ENCODE data around the gene ZBED5.
"Not testable (repeated sequence)": the region's sequence is repeated elsewhere in the genome, so short reads cannot be mapped to it uniquely, and the experiment has no call there.

ZBED5 gene

GRCh38 chr11:10856689-10857458 lies 979 bp downstream of the ZBED5 start:
- Histone ChIP-seq H3K9ac (ENCODE audit: low read length) (peak overlapping the region; percentile 98), H3K36me3 (ENCODE audit: insufficient read depth, low read length) (peaks cover 29% of the 10 kb centered on the region), H3K4me1 (ENCODE audit: insufficient read depth, low read length) (peaks cover 36% of the 10 kb centered on the region), H3K27me3 (ENCODE audit: control insufficient read depth in 1 of 2, insufficient read depth in 2 of 2, low read length in 2 of 2) (no peaks in the 10 kb centered on the region), H3K27ac (ENCODE audit: low read depth, low read length) (peak overlapping the region; percentile 99), H3K4me3 (ENCODE audit: low read depth in 1 of 2, low read length in 2 of 2) (peak overlapping the region; percentile 77 to 98), H3K9me3 (ENCODE audit: low read length) (no peaks in the 10 kb centered on the region)

- no peak overlapping the region for H3K27ac ChIP-seq (ENCODE audit: low read depth, low read length)
- H3K4me1 ChIP-seq (ENCODE audit: insufficient read depth, low read length) = peaks cover 30% of the 10 kb centered on the region
These were observed 2.6 kb downstream of the ZBED5 start for GRCh38 chr11:10855295-10855694.

GRCh38 chr11:10847960-10848860 lies 9.6 kb downstream of the ZBED5 start:
- no peak overlapping the region for H3K4me3 ChIP-seq (ENCODE audit: low read depth in 1 of 2, low read length in 2 of 2)
- H3K27ac ChIP-seq (ENCODE audit: low read depth, low read length) = no peak overlapping the region
- no peaks in the 10 kb centered on the region for H3K27me3 ChIP-seq (ENCODE audit: control insufficient read depth in 1 of 2, insufficient read depth in 2 of 2, low read length in 2 of 2)
- no peak overlapping the region for H3K9ac ChIP-seq (ENCODE audit: low read length)
- peaks cover 17% of the 10 kb centered on the region for H3K36me3 ChIP-seq (ENCODE audit: insufficient read depth, low read length)
- H3K4me1 ChIP-seq (ENCODE audit: insufficient read depth, low read length) = peaks cover 13% of the 10 kb centered on the region
- no peaks in the 10 kb centered on the region for H3K9me3 ChIP-seq (ENCODE audit: low read length)

More at GRCh38 chr11:10855295-10855694, 2.6 kb downstream of the ZBED5 start:
- H3K27me3 ChIP-seq (ENCODE audit: control insufficient read depth in 1 of 2, insufficient read depth in 2 of 2, low read length in 2 of 2) = no peaks in the 10 kb centered on the region
- no peaks in the 10 kb centered on the region for H3K9me3 ChIP-seq (ENCODE audit: low read length)
- H3K9ac ChIP-seq (ENCODE audit: low read length) = no peak overlapping the region
- H3K4me3 ChIP-seq (ENCODE audit: low read depth in 1 of 2, low read length in 2 of 2) = no peak overlapping the region
- peaks cover 34% of the 10 kb centered on the region for H3K36me3 ChIP-seq (ENCODE audit: insufficient read depth, low read length)

GRCh38 chr11:10846660-10847059 lies 11.2 kb downstream of the ZBED5 start:
- peaks cover 13% of the 10 kb centered on the region for H3K4me1 ChIP-seq (ENCODE audit: insufficient read depth, low read length)
- H3K9me3 ChIP-seq (ENCODE audit: low read length) = no peaks in the 10 kb centered on the region
- no peaks in the 10 kb centered on the region for H3K27me3 ChIP-seq (ENCODE audit: control insufficient read depth in 1 of 2, insufficient read depth in 2 of 2, low read length in 2 of 2)
- no peak overlapping the region for H3K9ac ChIP-seq (ENCODE audit: low read length)
- H3K36me3 ChIP-seq (ENCODE audit: insufficient read depth, low read length) = peaks cover 3% of the 10 kb centered on the region
- no peak overlapping the region for H3K27ac ChIP-seq (ENCODE audit: low read depth, low read length)
- H3K4me3 ChIP-seq (ENCODE audit: low read depth in 1 of 2, low read length in 2 of 2) = no peak overlapping the region

- no peaks in the 10 kb centered on the region for H3K9me3 ChIP-seq (ENCODE audit: low read length)
- H3K27ac ChIP-seq (ENCODE audit: low read depth, low read length) = no peak overlapping the region
- H3K9ac ChIP-seq (ENCODE audit: low read length) = no peak overlapping the region
- H3K27me3 ChIP-seq (ENCODE audit: control insufficient read depth in 1 of 2, insufficient read depth in 2 of 2, low read length in 2 of 2) = no peaks in the 10 kb centered on the region
- H3K36me3 ChIP-seq (ENCODE audit: insufficient read depth, low read length) = no peaks in the 10 kb centered on the region
- H3K4me1 ChIP-seq (ENCODE audit: insufficient read depth, low read length) = peaks cover 13% of the 10 kb centered on the region
- no peak overlapping the region for H3K4me3 ChIP-seq (ENCODE audit: low read depth in 1 of 2, low read length in 2 of 2)
These were observed 12.3 kb downstream of the ZBED5 start for GRCh38 chr11:10845589-10845988.

GRCh38 chr11:10844796-10845195 lies 13.1 kb downstream of the ZBED5 start:
- Histone ChIP-seq H3K27ac (ENCODE audit: low read depth, low read length) (no peak overlapping the region), H3K4me1 (ENCODE audit: insufficient read depth, low read length) (peaks cover 13% of the 10 kb centered on the region), H3K4me3 (ENCODE audit: low read depth in 1 of 2, low read length in 2 of 2) (no peak overlapping the region), H3K36me3 (ENCODE audit: insufficient read depth, low read length) (no peaks in the 10 kb centered on the region), H3K27me3 (ENCODE audit: control insufficient read depth in 1 of 2, insufficient read depth in 2 of 2, low read length in 2 of 2) (no peaks in the 10 kb centered on the region), H3K9ac (ENCODE audit: low read length) (no peak overlapping the region), H3K9me3 (ENCODE audit: low read length) (no peaks in the 10 kb centered on the region)

- no peak overlapping the region for H3K9ac ChIP-seq (ENCODE audit: low read length)
- peaks cover 13% of the 10 kb centered on the region for H3K4me1 ChIP-seq (ENCODE audit: insufficient read depth, low read length)
- no peak overlapping the region for H3K27ac ChIP-seq (ENCODE audit: low read depth, low read length)
- H3K27me3 ChIP-seq (ENCODE audit: control insufficient read depth in 1 of 2, insufficient read depth in 2 of 2, low read length in 2 of 2) = no peaks in the 10 kb centered on the region
- H3K9me3 ChIP-seq (ENCODE audit: low read length) = no peaks in the 10 kb centered on the region
- no peak overlapping the region for H3K4me3 ChIP-seq (ENCODE audit: low read depth in 1 of 2, low read length in 2 of 2)
- no peaks in the 10 kb centered on the region for H3K36me3 ChIP-seq (ENCODE audit: insufficient read depth, low read length)
These were observed 13.5 kb downstream of the ZBED5 start for GRCh38 chr11:10844356-10844755.

- Histone ChIP-seq H3K9me3 (ENCODE audit: low read length) (no peaks in the 10 kb centered on the region), H3K36me3 (ENCODE audit: insufficient read depth, low read length) (no peaks in the 10 kb centered on the region), H3K4me3 (ENCODE audit: low read depth in 1 of 2, low read length in 2 of 2) (no peak overlapping the region), H3K9ac (ENCODE audit: low read length) (no peak overlapping the region), H3K27ac (ENCODE audit: low read depth, low read length) (no peak overlapping the region), H3K4me1 (ENCODE audit: insufficient read depth, low read length) (no peaks in the 10 kb centered on the region), H3K27me3 (ENCODE audit: control insufficient read depth in 1 of 2, insufficient read depth in 2 of 2, low read length in 2 of 2) (no peaks in the 10 kb centered on the region)
These were observed 19.0 kb downstream of the ZBED5 start for GRCh38 chr11:10838881-10839280.

- no peaks in the 10 kb centered on the region for H3K27me3 ChIP-seq (ENCODE audit: control insufficient read depth in 1 of 2, insufficient read depth in 2 of 2, low read length in 2 of 2)
- no peak overlapping the region for H3K27ac ChIP-seq (ENCODE audit: low read depth, low read length)
- no peaks in the 10 kb centered on the region for H3K9me3 ChIP-seq (ENCODE audit: low read length)
- no peak overlapping the region for H3K9ac ChIP-seq (ENCODE audit: low read length)
- no peaks in the 10 kb centered on the region for H3K4me1 ChIP-seq (ENCODE audit: insufficient read depth, low read length)
- H3K36me3 ChIP-seq (ENCODE audit: insufficient read depth, low read length) = no peaks in the 10 kb centered on the region
- H3K4me3 ChIP-seq (ENCODE audit: low read depth in 1 of 2, low read length in 2 of 2) = no peak overlapping the region
These were observed 19.8 kb downstream of the ZBED5 start for GRCh38 chr11:10838083-10838482.

- H3K36me3 ChIP-seq (ENCODE audit: insufficient read depth, low read length); H3K9me3 ChIP-seq (ENCODE audit: low read length): not testable (repeated sequence)
These were observed 21.0 kb downstream of the ZBED5 start for GRCh38 chr11:10836884-10837283.

GRCh38 chr11:10829139-10829538 lies 28.7 kb downstream of the ZBED5 start:
- Histone ChIP-seq H3K36me3 (ENCODE audit: insufficient read depth, low read length) (no peaks in the 10 kb centered on the region), H3K27ac (ENCODE audit: low read depth, low read length) (no peak overlapping the region), H3K4me1 (ENCODE audit: insufficient read depth, low read length) (no peaks in the 10 kb centered on the region), H3K9ac (ENCODE audit: low read length) (no peak overlapping the region), H3K4me3 (ENCODE audit: low read depth in 1 of 2, low read length in 2 of 2) (no peak overlapping the region), H3K27me3 (ENCODE audit: control insufficient read depth in 1 of 2, insufficient read depth in 2 of 2, low read length in 2 of 2) (no peaks in the 10 kb centered on the region), H3K9me3 (ENCODE audit: low read length) (no peaks in the 10 kb centered on the region)

More at GRCh38 chr11:10836884-10837283, 21.0 kb downstream of the ZBED5 start:
- H3K27me3 ChIP-seq (ENCODE audit: control insufficient read depth in 1 of 2, insufficient read depth in 2 of 2, low read length in 2 of 2); H3K9ac ChIP-seq (ENCODE audit: low read length); H3K27ac ChIP-seq (ENCODE audit: low read depth, low read length); H3K4me3 ChIP-seq (ENCODE audit: low read depth in 1 of 2, low read length in 2 of 2); H3K4me1 ChIP-seq (ENCODE audit: insufficient read depth, low read length): not testable (repeated sequence)
